A673 (cell line): ENCODE measurements around the gene OR4C12.

Experiments
- CTCF ChIP-seq: fragments of 300-800, 200-600 bp; sonication (generic); conservative IDR thresholded peaks from 2 replicates; pipeline ENCODE4 v1.5.1; 2017; ENCODE audit warnings: low read depth, mild to moderate bottlenecking, antibody characterized with exemption, low read length, moderate library complexity, mixed read lengths
- EZH2 ChIP-seq: fragments of 200-600 bp; sonication (generic); IDR thresholded peaks from 2 replicates; pipeline ENCODE4 v1.6.1; 2017; ENCODE audit warnings: borderline replicate concordance, low read depth, mild to moderate bottlenecking, mixed read lengths, antibody characterized with exemption, low read length; ENCODE audit not compliant: poor library complexity, severe bottlenecking

GRCh38 chr11:49952091-49952490, 30.2 kb downstream of the OR4C12 start, which contains the start of gene OR4C13:
- TF ChIP-seq CTCF (no peak), EZH2 (no peak)
